SK-N-MC (cell line): ENCODE measurements around the gene VRK2.

Experiments used
- EZH2 ChIP-seq: fragments of 200-600 bp; sonication (generic); IDR thresholded peaks from one replicate; pipeline ENCODE4 v1.6.1; 2017; ENCODE audit warnings: antibody characterized with exemption
- POLR2AphosphoS5 ChIP-seq: IDR thresholded peaks from 2 replicates; pipeline ENCODE4 v1.6.1; 2012; ENCODE audit warnings: mild to moderate bottlenecking, low read depth, low read length, borderline replicate concordance

DNA sequence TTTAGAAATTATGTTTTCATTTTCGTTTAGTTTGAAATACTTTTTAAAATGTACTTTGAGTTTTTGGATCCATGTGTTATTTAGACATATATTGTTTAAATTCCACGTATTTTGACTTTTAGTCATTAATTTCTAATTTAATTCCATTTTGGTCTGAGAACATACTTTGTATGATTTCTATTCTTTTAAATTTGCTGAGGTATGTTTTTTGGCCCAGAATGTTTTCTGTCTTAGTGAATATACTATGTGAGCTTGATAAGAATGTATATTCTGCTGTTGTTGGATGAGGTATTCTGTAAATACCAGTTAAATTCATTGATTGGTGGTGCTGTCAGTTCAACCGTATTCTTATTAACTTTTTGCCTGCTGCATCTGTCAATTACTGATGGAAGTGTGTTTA, 26.4 kb downstream of the VRK2 start:
- TF ChIP-seq EZH2 (no peak), POLR2AphosphoS5 (no peak)
